Stimulated activated CD4-positive, alpha-beta T cell treated with anti-CD3 and anti-CD28 coated beads, TNF-alpha, amount 100 ng/mL, for 24 hours (primary cell): ENCODE measurements around the gene ROBO3.

ENCODE experiments used
- DNase-seq, 3 experiments: peaks; one replicate each; pipeline ENCODE4 v3.0.0-alpha.2; 2020; ENCODE audit warnings: low read depth in 3 of 3

The ROBO3 gene

GRCh38 chr11:124875401-124875800, 10.2 kb downstream of the ROBO3 start:
- DNase-seq: no peak

GRCh38 chr11:124875943-124876817, 10.9 kb downstream of the ROBO3 start:
- DNase-seq: peak; percentile 47 to 76 (median 57)

- no peak for DNase-seq
Measured at GRCh38 chr11:124876818-124877630, 11.8 kb downstream of the ROBO3 start.

GRCh38 chr11:124877631-124877909, 12.3 kb downstream of the ROBO3 start:
- DNase-seq: no peak

GRCh38 chr11:124877910-124878758, 12.9 kb downstream of the ROBO3 start:
- no peak for DNase-seq

- DNase-seq: no peak
Measured at GRCh38 chr11:124878759-124879492, 13.7 kb downstream of the ROBO3 start.

- no peak for DNase-seq
Measured at GRCh38 chr11:124879493-124880289, 14.5 kb downstream of the ROBO3 start.

GRCh38 chr11:124880290-124880611, 15.0 kb downstream of the ROBO3 start:
- no peak for DNase-seq

GRCh38 chr11:124880958-124881357, 15.7 kb downstream of the ROBO3 start:
- no peak for DNase-seq

GRCh38 chr11:124882339-124883071, 17.3 kb downstream of the ROBO3 start:
- no peak for DNase-seq

- DNase-seq: no peak
Measured at GRCh38 chr11:124884340-124884739, 19.1 kb downstream of the ROBO3 start.

- DNase-seq: no peak
Measured at GRCh38 chr11:124884869-124885479, 19.7 kb downstream of the ROBO3 start.

- DNase-seq: no peak
Measured at GRCh38 chr11:124886476-124886875, 21.2 kb downstream of the ROBO3 start.

- no peak for DNase-seq
Measured at GRCh38 chr11:124886978-124887666, 21.9 kb downstream of the ROBO3 start.

GRCh38 chr11:124887667-124888013, 22.4 kb downstream of the ROBO3 start:
- no peak for DNase-seq

GRCh38 chr11:124889191-124890091, 24.2 kb downstream of the ROBO3 start:
- DNase-seq: no peak

- no peak for DNase-seq
Measured at GRCh38 chr11:124890151-124890550, 24.9 kb downstream of the ROBO3 start.
